ENCODE results near the gene ROBO1.

The ROBO1 gene

GRCh38 chr3:78845605-78846004, 922.2 kb downstream of the ROBO1 start:
- no peak for DNase-seq (ENCODE audit: low read depth)
- in situ Hi-C loops (cut with HindIII; ENCODE audit: low sequenced_read_pairs), result no loop called here
- no peak overlapping the region for H3K4me3 ChIP-seq (ENCODE audit: low read depth, low read length)
- TF ChIP-seq, protein P1, sequence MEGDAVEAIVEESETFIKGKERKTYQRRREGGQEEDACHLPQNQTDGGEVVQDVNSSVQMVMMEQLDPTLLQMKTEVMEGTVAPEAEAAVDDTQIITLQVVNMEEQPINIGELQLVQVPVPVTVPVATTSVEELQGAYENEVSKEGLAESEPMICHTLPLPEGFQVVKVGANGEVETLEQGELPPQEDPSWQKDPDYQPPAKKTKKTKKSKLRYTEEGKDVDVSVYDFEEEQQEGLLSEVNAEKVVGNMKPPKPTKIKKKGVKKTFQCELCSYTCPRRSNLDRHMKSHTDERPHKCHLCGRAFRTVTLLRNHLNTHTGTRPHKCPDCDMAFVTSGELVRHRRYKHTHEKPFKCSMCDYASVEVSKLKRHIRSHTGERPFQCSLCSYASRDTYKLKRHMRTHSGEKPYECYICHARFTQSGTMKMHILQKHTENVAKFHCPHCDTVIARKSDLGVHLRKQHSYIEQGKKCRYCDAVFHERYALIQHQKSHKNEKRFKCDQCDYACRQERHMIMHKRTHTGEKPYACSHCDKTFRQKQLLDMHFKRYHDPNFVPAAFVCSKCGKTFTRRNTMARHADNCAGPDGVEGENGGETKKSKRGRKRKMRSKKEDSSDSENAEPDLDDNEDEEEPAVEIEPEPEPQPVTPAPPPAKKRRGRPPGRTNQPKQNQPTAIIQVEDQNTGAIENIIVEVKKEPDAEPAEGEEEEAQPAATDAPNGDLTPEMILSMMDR (IDR thresholded peaks at IDR 0.05; ENCODE audit: low read depth, low read length, missing control alignments), result no peak

DNA sequence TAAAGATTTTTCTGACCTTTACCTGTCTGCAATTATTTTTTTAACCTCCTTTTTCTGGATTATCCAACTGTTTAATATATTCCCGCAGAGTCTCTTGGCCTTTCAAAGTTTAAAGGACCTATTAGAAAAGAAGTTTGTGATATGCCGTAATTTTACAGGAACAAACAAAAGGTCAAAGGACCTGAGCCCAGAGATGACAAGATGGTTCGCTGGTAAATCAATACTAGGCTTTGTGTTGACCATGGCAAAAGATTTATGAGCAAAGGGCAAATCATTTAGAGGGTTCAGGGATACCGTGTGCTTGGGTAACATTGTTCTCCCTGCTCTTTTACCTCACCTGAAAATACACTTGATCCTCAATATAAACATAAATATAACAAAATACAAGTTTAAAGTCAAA, 923.5 kb downstream of the ROBO1 start:
- no peak overlapping the region for H3K4me3 ChIP-seq (ENCODE audit: low read depth, low read length)
- DNase-seq (ENCODE audit: low read depth), result no peak
- TF ChIP-seq, protein P1 (IDR thresholded peaks at IDR 0.05; ENCODE audit: low read depth, low read length, missing control alignments), result no peak
- in situ Hi-C loops (cut with HindIII; ENCODE audit: low sequenced_read_pairs), result no loop called here

DNA sequence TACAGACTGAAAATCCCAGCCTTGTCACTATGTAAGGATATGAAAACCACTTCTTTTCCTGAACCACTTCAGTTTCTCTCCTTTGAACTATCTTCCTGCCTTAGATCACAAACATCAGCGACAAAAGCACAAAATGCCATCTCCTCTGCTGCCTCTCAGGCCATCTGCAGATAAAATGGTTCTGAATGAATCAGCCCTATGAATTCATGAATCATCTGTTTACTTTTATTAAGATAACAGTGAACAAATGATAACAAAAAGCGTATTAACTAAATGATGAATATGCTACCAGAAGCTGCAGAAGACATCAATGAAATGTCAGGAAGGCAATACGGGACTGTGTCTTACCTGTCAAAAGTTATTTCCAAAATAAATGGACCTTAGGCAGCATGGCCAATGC, 928.1 kb downstream of the ROBO1 start:
- DNase-seq (ENCODE audit: low read depth), result no peak
- in situ Hi-C loops (cut with HindIII; ENCODE audit: low sequenced_read_pairs), result no loop called here
- TF ChIP-seq, protein P1 (IDR thresholded peaks at IDR 0.05; ENCODE audit: low read depth, low read length, missing control alignments), result no peak
- H3K4me3 ChIP-seq (ENCODE audit: low read depth, low read length), result no peak overlapping the region

DNA sequence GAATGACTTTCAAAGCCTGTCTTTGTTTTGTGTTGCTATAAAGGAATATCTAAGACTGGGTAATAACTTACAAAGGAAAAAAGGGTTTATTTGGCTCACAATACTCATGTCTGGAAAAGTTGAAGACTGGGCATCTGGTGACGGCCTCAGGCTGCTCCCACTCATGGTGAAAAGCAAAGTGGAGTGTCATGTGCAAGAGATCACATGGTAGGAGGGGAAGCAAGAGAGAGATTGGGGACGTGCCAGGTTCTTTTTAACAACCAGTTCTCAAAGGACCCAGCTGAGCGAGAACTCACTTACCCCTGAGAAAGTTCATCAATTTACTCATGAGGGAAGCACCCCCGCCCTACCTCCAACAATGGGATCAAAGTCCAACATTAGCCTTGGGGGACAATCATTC, 929.4 kb downstream of the ROBO1 start:
- in situ Hi-C loops (cut with HindIII; ENCODE audit: low sequenced_read_pairs), result no loop called here
- H3K4me3 ChIP-seq (ENCODE audit: low read depth, low read length), result no peak overlapping the region
- TF ChIP-seq, protein P1 (IDR thresholded peaks at IDR 0.05; ENCODE audit: low read depth, low read length, missing control alignments), result no peak
- DNase-seq (ENCODE audit: low read depth), result no peak

DNA sequence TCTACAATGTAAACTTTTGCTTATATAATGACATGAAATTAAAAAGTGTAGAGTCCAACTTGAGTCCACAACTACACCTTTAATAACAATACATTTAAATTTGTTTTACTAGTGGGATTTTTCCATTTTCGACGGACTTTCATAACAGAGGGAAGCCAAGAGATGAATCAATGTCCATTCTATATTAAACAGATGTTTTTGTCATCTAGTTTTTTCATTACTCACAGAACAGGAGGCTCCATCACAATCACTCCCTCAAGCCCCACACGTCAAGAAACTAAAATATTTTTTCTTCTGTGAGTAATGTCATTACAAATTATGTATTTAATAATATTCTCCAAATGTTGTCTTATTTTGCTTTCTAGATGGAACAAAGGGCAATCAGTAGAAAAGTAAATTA, 932.9 kb downstream of the ROBO1 start:
- H3K4me3 ChIP-seq (ENCODE audit: low read depth, low read length), result no peak overlapping the region
- no peak for DNase-seq (ENCODE audit: low read depth)
- TF ChIP-seq, protein P1 (IDR thresholded peaks at IDR 0.05; ENCODE audit: low read depth, low read length, missing control alignments), result no peak
- in situ Hi-C loops (cut with HindIII; ENCODE audit: low sequenced_read_pairs), result no loop called here

- TF ChIP-seq, protein P1 (IDR thresholded peaks at IDR 0.05; ENCODE audit: low read depth, low read length, missing control alignments), result no peak
- in situ Hi-C loops (cut with HindIII; ENCODE audit: low sequenced_read_pairs), result no loop called here
Observed at GRCh38 chr3:78832785-78833204, 935.0 kb downstream of the ROBO1 start.

More at GRCh38 chr3:78832785-78833204, 935.0 kb downstream of the ROBO1 start:
- H3K4me3 ChIP-seq (ENCODE audit: low read depth, low read length), result no peak overlapping the region
- DNase-seq (ENCODE audit: low read depth), result no peak
